B cell (primary cell): ENCODE measurements around the gene HPN. TPM values are rescaled to one million over a fixed set of nuclear protein-coding genes. Genes with fewer than 3 reads are reported as not detected.

Experiments
- ATAC-seq: fragments of 200-7000 bp; cut with Tn5 transposase; one replicate; pipeline ENCODE4 v1.10.0; 2021; ENCODE audit warnings: low read depth, mild to moderate bottlenecking, moderate number of reproducible peaks, moderate library complexity
- CTCF ChIA-PET: fragments of 350-600 bp; sonication (Branson Sonifier 250); formaldehyde crosslinking; loops from one replicate; lab custom pipeline; 2021; ENCODE audit warnings: antibody characterized with exemption, inconsistent platforms; lab: Charles Lee
- POLR2A ChIA-PET: fragments of 350-600 bp; sonication (Branson Sonifier 250); formaldehyde crosslinking; loops from one replicate; lab custom pipeline; 2021; ENCODE audit warnings: antibody characterized with exemption; lab: Charles Lee
- DNase-seq: peaks from one replicate; pipeline ENCODE4 v3.0.0; 2013
- H2AFZ ChIP-seq: 2 replicates; pipeline ENCODE4 v1.6.1; 2012; ENCODE audit warnings: mild to moderate bottlenecking, low read depth, low read length; ENCODE audit not compliant: insufficient read depth, poor library complexity, severe bottlenecking
- H3K27ac ChIP-seq, 2 donors: 1 replicate in 1 of 2; 2 replicates in 1 of 2; pipeline ENCODE4 v1.5.1; 2012 to 2013; ENCODE audit warnings: low read length in 2 of 2, mild to moderate bottlenecking in 2 of 2, moderate library complexity in 1 of 2
- H3K27me3 ChIP-seq, 4 experiments: fragments of 200-600 bp in 1 of 4; sonication (generic) in 1 of 4; replicated peaks in 1 of 4; 1 replicate in 2 of 4; 2 replicates in 2 of 4; pipeline versions ENCODE4 v1.6.1 to v1.7.0; 2013 to 2016; ENCODE audit warnings: low read length in 3 of 4, mild to moderate bottlenecking in 2 of 4, mixed read lengths in 1 of 4, moderate library complexity in 1 of 4; ENCODE audit not compliant: insufficient read depth in 4 of 4, control insufficient read depth in 3 of 4; ENCODE audit errors: control extremely low read depth in 1 of 4
- H3K36me3 ChIP-seq, 2 experiments: replicated peaks in 1 of 2; 1 replicate in 1 of 2; 2 replicates in 1 of 2; pipeline versions ENCODE4 v1.6.1 to v1.7.1; 2013; ENCODE audit warnings: low read length in 1 of 2; ENCODE audit not compliant: insufficient read depth in 2 of 2, control insufficient read depth in 1 of 2; ENCODE audit errors: control extremely low read depth in 1 of 2, extremely low read depth in 1 of 2
- H3K4me1 ChIP-seq, 2 donors: fragments of 200-600 bp in 1 of 2; sonication (generic) in 1 of 2; 1 replicate in 1 of 2; 2 replicates in 1 of 2; pipeline versions ENCODE4 v1.5.1 to v1.6.1; 2013 to 2017; ENCODE audit warnings: low read length in 2 of 2; ENCODE audit not compliant: control insufficient read depth in 2 of 2, insufficient read depth in 2 of 2
- H3K4me2 ChIP-seq: replicated peaks from 2 replicates; pipeline ENCODE3; 2012; ENCODE audit warnings: mild to moderate bottlenecking, low read depth, low read length; ENCODE audit not compliant: poor library complexity, severe bottlenecking
- H3K4me3 ChIP-seq, 5 experiments: fragments of 200-600 bp in 1 of 5; sonication (generic) in 1 of 5; 1 replicate in 3 of 5; 2 replicates in 2 of 5; pipeline versions ENCODE4 v1.5.1 to v1.7.0; 2011 to 2016; ENCODE audit warnings: low read length in 4 of 5, mild to moderate bottlenecking in 4 of 5, low read depth in 2 of 5, control low read depth in 1 of 5, moderate library complexity in 1 of 5; ENCODE audit not compliant: insufficient read depth in 1 of 5; ENCODE audit errors: control extremely low read depth in 1 of 5, extremely low read depth in 1 of 5
- H3K79me2 ChIP-seq: fragments of 200-600 bp; sonication (generic); one replicate; pipeline ENCODE4 v1.6.0; 2016; ENCODE audit warnings: low read length; ENCODE audit not compliant: control insufficient read depth, insufficient read depth
- H3K9ac ChIP-seq: fragments of 200-600 bp; sonication (generic); 2 replicates; pipeline ENCODE4 v1.6.1; 2017; ENCODE audit warnings: mild to moderate bottlenecking, low read length, moderate library complexity
- H3K9me3 ChIP-seq, 3 donors: one replicate each; pipeline versions ENCODE4 v1.6.1 to v1.7.1; 2013; ENCODE audit warnings: low read length in 2 of 3; ENCODE audit not compliant: control insufficient read depth in 2 of 3, insufficient read depth in 1 of 3; ENCODE audit errors: control extremely low read depth in 1 of 3
- H4K20me1 ChIP-seq: 2 replicates; pipeline ENCODE4 v1.6.0; 2012; ENCODE audit warnings: mild to moderate bottlenecking, low read length; ENCODE audit not compliant: insufficient read depth, control insufficient read depth, poor library complexity, severe bottlenecking
- H3K27ac Mint-ChIP-seq: one replicate; pipeline ENCODE4 v1.8.0; 2021; ENCODE audit warnings: mixed read lengths
- H3K27me3 Mint-ChIP-seq: one replicate; pipeline ENCODE4 v1.8.0; 2021; ENCODE audit warnings: mixed read lengths
- H3K4me1 Mint-ChIP-seq: one replicate; pipeline ENCODE4 v1.8.0; 2021; ENCODE audit warnings: mixed read lengths
- H3K4me3 Mint-ChIP-seq: one replicate; pipeline ENCODE4 v1.8.0; 2021; ENCODE audit warnings: mixed read lengths
- H3K9me3 Mint-ChIP-seq: one replicate; pipeline ENCODE4 v1.8.0; 2022; ENCODE audit warnings: mixed read lengths; ENCODE audit not compliant: insufficient read depth
- CTCF ChIP-seq: fragments of 200-600 bp; IDR thresholded peaks from one replicate; pipeline ENCODE4 v1.8.0; 2022; ENCODE audit warnings: antibody characterized with exemption, mild to moderate bottlenecking
- EZH2 ChIP-seq: IDR thresholded peaks from 2 replicates; pipeline ENCODE4 v1.6.1; 2012; ENCODE audit warnings: borderline replicate concordance, low read depth, mild to moderate bottlenecking, moderate library complexity, low read length; ENCODE audit not compliant: insufficient read depth, poor library complexity, severe bottlenecking
- WGBS: methylation state at CpG from one replicate; pipeline ENCODE4 v1.1.5; 2013; ENCODE audit warnings: missing lambda C conversion rate; ENCODE audit not compliant: insufficient coverage; 5-methylcytosine and 5-hydroxymethylcytosine counted together
- intact Hi-C: fragments of 100-400 bp; cut with micrococcal nuclease; formaldehyde crosslinking; loops from one replicate; pipeline ENCODE4 v1.10.0; 2022
- polyA plus RNA-seq: library from polyadenylated mRNA; depleted of rRNA; stranded (reverse); fragments of >200 nt; gene quantifications from 2 replicates; pipeline ENCODE4 v1.2.3, GENCODE V29; 2012
- total RNA-seq, 2 donors: library from RNA; stranded (reverse); fragments of 120-200 nt in 1 of 2; gene quantifications; 1 replicate in 1 of 2; 2 replicates in 1 of 2; pipeline versions ENCODE4 v1.2.3 to v1.2.4, GENCODE V29; 2013 to 2022

Gene HPN
- total and polyA plus RNA-seq, 2 donors (not counting 1 experiment from before 2014, with no cell fraction given) = 0.30 TPM; not detected in 1

- Histone ChIP-seq H3K4me1 (peaks cover 23 to 34% of the 10 kb centered on the region in 2 donors), H3K36me3 (no peaks in the 10 kb centered on the region), H3K79me2 (no peaks in the 10 kb centered on the region), H3K27me3 (no peaks in the 10 kb centered on the region), H3K27ac (no peak overlapping the region), H2AFZ (peak overlapping the region; percentile 38), H3K4me2 (peak overlapping the region; percentile 39), H3K9me3 (peaks cover 0 to 4% (median 4%) of the 10 kb centered on the region in 3 donors), H3K4me3 (no peak overlapping the region), H4K20me1 (no peaks in the 10 kb centered on the region), H3K9ac (no peak overlapping the region)
- no peaks in the 10 kb centered on the region for H3K9me3 Mint-ChIP-seq
- peak overlapping the region; percentile 5 for H3K4me3 Mint-ChIP-seq
- H3K4me1 Mint-ChIP-seq = peaks cover 37% of the 10 kb centered on the region
- TF ChIP-seq CTCF (no peak), EZH2 (no peak)
- DNase-seq (no peak), ATAC-seq (no peak)
- 94% methylated on average over 18 of the region's 21 CpGs for WGBS
- ChIA-PET CTCF (interaction anchor here (0.7 to 1.2 kb wide), 3 partner anchors 9 to 228 kb away, joined by 3 to 5 read pairs (median 3); no protein-coding TSS in a partner anchor), POLR2A (no interaction called here)
- H3K27me3 Mint-ChIP-seq = peaks cover 5% of the 10 kb centered on the region
- intact Hi-C loops = no loop called here
- no peak overlapping the region for H3K27ac Mint-ChIP-seq
Observed at GRCh38 chr19:35075202-35076025, 33.9 kb downstream of the HPN start.

GRCh38 chr19:35076026-35076370 lies 34.5 kb downstream of the HPN start:
- ATAC-seq (no peak), DNase-seq (no peak)
- TF ChIP-seq EZH2 = no peak
- TF ChIP-seq CTCF = no peak
- Mint-ChIP-seq H3K9me3 (no peaks in the 10 kb centered on the region), H3K27me3 (peaks cover 5% of the 10 kb centered on the region), H3K4me3 (no peak overlapping the region), H3K4me1 (peaks cover 39% of the 10 kb centered on the region), H3K27ac (no peak overlapping the region)
- Histone ChIP-seq H2AFZ (no peak overlapping the region), H3K79me2 (no peaks in the 10 kb centered on the region), H3K4me1 (peaks cover 24 to 35% of the 10 kb centered on the region in 2 donors), H3K27me3 (no peaks in the 10 kb centered on the region), H3K27ac (no peak overlapping the region), H3K36me3 (no peaks in the 10 kb centered on the region), H3K4me2 (no peak overlapping the region), H3K9ac (no peak overlapping the region), H3K4me3 (no peak overlapping the region), H3K9me3 (no peaks in the 10 kb centered on the region), H4K20me1 (no peaks in the 10 kb centered on the region)
- POLR2A ChIA-PET = no interaction called here
- 84% methylated on average over 6 of the region's 6 CpGs for WGBS
- intact Hi-C loops = no loop called here
- CTCF ChIA-PET = interaction anchor here (1.2 kb wide), 1 partner anchor 9 kb away, joined by 5 read pairs; no protein-coding TSS in a partner anchor
